22Rv1 (cell line): ENCODE measurements around the gene C11orf91.
"Not testable (repeated sequence)": the region's sequence is repeated elsewhere in the genome, so short reads cannot be mapped to it uniquely, and the experiment has no call there.

Experiments used
- H3K27ac ChIP-seq: fragments of 450-650 bp; 2 replicates; pipeline ENCODE4 v1.5.1; 2017
- ZFX ChIP-seq: fragments of 450-650 bp; IDR thresholded peaks from 2 replicates; pipeline ENCODE4 v1.6.1; 2017; ENCODE audit warnings: antibody characterized with exemption, borderline replicate concordance
- TF ChIP-seq, protein P1 (sequence below): fragments of 450-650 bp; IDR thresholded peaks from 2 replicates; pipeline ENCODE4 v1.5.1; 2017; ENCODE audit warnings: mild to moderate bottlenecking

The C11orf91 gene

GRCh38 chr11:33736148-33736812 lies 35.7 kb upstream of the C11orf91 start, which contains the start of gene CD59:
Gene CD59, minus strand, starts transcription at chr11:33736423. Its CDS starts 13,978 bp downstream, at chr11:33722445.
- peak within 1 kb of the TSS; percentile 80 for H3K27ac ChIP-seq

DNA sequence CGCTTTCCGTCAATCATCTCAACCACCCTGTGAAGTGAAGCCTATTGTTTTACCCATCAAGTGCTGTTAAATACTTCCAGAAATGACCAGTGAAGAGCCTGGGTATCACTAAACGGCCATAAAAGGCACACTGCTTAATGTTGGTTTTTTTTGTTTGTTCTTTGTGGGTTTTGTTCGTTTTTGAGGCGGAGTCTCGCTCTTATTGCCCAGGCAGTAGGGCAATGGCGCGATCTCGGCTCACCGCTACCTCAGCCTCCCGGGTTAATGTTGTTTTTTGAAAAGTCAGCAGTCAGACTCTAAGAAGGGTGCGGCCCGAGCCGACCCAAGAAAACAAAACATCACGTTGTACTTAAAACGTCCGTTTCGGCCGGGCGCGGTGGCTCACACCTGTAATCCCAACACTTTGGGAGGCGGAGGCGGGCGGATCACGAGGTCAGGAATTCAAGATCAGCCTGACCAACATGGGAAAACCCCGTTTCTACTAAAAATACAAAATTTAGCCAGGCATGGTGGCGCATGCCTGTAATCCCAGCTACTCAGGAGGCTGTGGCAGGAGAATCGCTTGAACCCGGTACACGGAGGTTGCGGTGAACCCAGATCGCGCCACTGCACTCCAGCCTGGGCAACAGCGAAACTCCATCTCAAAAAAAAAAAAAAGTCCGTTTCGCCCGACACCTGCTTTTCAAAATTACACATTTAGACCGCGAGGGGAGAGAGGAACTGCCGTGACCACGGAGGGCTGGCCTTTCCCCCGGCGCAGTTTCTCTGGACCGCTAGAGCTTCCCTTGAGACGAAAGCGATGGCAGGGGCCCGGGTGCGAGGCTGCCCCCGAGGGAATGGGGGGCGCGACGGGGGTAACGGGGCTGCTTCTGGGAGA lies 34.9 kb upstream of the C11orf91 start:
- TF ChIP-seq, protein P1, sequence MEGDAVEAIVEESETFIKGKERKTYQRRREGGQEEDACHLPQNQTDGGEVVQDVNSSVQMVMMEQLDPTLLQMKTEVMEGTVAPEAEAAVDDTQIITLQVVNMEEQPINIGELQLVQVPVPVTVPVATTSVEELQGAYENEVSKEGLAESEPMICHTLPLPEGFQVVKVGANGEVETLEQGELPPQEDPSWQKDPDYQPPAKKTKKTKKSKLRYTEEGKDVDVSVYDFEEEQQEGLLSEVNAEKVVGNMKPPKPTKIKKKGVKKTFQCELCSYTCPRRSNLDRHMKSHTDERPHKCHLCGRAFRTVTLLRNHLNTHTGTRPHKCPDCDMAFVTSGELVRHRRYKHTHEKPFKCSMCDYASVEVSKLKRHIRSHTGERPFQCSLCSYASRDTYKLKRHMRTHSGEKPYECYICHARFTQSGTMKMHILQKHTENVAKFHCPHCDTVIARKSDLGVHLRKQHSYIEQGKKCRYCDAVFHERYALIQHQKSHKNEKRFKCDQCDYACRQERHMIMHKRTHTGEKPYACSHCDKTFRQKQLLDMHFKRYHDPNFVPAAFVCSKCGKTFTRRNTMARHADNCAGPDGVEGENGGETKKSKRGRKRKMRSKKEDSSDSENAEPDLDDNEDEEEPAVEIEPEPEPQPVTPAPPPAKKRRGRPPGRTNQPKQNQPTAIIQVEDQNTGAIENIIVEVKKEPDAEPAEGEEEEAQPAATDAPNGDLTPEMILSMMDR = no peak
- TF ChIP-seq ZFX = no peak
- peak overlapping the region; percentile 80 for H3K27ac ChIP-seq

More at GRCh38 chr11:33736148-33736812, 35.7 kb upstream of the C11orf91 start, which contains the start of gene CD59:
- TF ChIP-seq, protein P1 = no peak
- no peak for TF ChIP-seq ZFX

DNA sequence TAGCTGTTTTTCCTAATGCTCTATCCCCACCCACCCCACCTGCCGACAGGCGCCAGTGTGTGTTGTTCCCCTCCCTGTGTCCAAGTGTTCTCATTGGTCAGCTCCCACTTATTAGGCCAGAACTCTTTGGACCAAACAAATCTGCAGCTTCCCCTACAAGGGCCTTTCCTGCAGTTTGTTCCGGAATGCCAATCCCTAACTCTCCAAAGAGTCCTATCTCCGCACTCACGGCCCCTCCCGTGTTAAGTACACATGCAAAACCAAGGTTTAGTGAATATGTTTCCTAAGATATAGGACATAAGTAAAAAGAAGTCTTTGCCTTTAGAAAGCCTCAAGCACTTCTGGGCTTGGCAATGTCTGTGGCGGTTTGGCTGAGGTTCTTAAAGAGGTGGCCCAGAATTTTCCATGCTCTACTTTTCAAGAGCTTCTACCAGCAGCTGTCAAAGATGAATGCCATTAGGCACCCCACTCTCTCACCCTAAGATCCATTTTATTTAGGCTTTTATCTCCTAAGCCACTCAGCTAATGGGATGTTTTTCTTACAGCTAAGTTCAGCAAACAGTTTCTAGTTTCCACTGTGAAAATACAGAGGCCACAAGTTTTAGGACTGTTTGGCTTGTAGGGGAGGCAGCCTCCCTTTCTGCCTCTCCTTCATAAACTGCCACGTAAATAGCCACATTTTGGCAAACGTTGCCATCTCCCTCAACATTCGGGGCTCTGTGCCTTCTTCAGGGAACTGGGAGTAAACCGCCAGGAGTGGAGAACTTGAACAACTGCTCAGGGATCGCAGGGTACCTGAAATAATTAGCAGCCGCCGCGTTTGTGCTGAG lies 34.0 kb upstream of the C11orf91 start:
- H3K27ac ChIP-seq = no peak overlapping the region
- no peak for TF ChIP-seq ZFX
- TF ChIP-seq, protein P1 = no peak

GRCh38 chr11:33733980-33734379 lies 33.4 kb upstream of the C11orf91 start:
- TF ChIP-seq ZFX = no peak
- TF ChIP-seq, protein P1 = no peak
- no peak overlapping the region for H3K27ac ChIP-seq

GRCh38 chr11:33731723-33732531 lies 31.3 kb upstream of the C11orf91 start:
- H3K27ac ChIP-seq = no peak overlapping the region
- TF ChIP-seq, protein P1 = no peak
- no peak for TF ChIP-seq ZFX

GRCh38 chr11:33730716-33731115 lies 30.1 kb upstream of the C11orf91 start:
- H3K27ac ChIP-seq = no peak overlapping the region
- TF ChIP-seq, protein P1 = no peak
- TF ChIP-seq ZFX = no peak

DNA sequence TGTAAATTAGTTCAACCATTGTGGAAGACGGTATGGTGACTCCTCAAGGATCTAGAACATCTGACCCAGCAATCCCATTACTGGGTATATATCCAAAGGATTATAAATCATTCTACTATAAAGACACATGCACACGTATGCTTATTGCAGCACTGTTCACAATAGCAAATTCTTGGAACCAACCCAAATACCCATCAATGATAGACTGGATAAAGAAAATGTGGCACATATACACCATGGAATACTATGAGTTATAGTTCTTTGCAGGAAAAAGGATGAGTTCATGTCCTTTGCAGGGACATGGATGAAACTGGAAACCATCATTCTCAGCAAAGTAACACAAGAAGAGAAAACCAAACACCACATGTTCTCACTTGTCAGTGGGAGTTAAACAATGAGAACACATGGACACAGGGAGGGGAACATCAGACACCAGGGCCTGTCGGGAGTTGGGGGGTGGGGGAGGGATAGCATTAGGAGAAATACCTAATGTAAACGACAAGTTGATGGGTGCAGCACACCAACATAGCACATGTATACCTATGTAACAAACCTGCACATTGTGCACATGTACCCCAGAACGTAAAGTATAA lies 28.5 kb upstream of the C11orf91 start:
- H3K27ac ChIP-seq = not testable (repeated sequence)

DNA sequence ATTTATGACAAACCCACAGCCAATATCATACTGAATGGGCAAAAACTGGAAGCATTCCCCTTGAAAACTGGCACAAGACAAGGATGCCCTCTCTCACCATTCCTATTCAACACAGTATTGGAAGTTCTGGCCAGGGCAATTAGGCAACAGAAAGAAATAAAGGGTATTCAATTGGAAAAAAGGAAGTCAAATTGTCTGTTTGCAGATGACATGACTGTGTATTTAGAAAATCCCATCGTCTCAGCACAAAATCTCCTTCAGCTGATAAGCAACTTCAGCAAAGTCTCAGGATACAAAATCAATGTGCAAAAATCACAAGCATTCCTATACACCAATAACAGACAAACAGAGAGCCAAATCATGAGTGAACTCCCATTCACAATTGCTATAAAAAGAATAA lies 26.9 kb upstream of the C11orf91 start:
- H3K27ac ChIP-seq = not testable (repeated sequence)
